Astrocyte (in vitro differentiated cells and primary cell): ENCODE results near the gene MAX.

Source experiments
- EZH2 ChIP-seq: IDR thresholded peaks from 2 replicates; pipeline ENCODE4 v1.6.1; 2012; ENCODE audit warnings: mild to moderate bottlenecking, low read length, inconsistent platforms; ENCODE audit not compliant: insufficient read depth
- TF ChIP-seq, protein P1 (sequence below): IDR thresholded peaks from 2 replicates; pipeline ENCODE4 v1.5.1; 2011; ENCODE audit warnings: low read depth, mild to moderate bottlenecking, inconsistent platforms, low read length, moderate library complexity; ENCODE audit not compliant: insufficient read depth

DNA sequence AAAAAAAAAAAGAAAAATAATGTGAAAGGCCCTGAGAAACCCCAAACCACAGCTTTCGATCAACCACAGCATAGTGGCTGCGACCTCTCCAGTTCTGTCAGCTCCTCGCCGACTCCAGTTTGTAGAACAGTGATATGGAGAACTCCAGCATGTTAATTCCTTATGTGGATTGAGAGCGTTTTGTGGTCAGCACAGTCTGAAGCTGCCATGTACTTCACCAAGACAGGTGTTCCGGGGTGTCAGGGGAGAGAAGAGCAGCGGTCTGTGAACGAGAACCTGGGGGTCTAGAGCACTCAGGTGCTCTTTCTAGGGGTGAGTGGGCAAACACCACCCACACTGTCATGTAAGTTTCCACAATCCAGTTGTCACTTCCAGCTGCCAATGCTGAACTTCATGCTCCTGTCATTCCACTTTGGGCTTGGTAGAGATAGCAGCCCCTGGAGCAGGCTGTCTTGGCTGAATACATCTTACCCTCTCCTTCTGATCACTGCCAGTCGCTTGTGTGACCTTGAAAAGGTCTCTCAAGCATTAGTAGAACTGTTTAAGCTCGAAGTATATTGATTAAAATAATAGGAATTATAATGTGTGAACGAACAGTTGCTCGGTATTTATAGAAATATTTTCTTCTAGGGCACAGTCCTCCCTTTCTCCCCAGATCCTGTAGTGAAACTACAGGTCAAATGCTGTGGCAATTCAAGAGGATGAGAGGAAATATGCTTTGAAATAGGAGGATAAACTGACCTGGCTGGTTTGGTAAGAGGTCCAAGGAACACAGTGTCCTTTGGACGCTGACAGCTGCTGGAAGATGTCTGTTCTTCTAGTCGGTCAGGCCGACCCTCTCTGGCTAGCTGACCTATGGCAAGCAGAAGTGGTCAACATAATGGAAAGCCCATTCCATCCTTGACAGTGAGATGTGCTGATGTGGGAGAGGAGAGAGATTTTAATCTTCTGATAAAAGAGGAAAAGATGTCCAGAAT, 15.7 kb upstream of the MAX start:
- TF ChIP-seq, protein P1, sequence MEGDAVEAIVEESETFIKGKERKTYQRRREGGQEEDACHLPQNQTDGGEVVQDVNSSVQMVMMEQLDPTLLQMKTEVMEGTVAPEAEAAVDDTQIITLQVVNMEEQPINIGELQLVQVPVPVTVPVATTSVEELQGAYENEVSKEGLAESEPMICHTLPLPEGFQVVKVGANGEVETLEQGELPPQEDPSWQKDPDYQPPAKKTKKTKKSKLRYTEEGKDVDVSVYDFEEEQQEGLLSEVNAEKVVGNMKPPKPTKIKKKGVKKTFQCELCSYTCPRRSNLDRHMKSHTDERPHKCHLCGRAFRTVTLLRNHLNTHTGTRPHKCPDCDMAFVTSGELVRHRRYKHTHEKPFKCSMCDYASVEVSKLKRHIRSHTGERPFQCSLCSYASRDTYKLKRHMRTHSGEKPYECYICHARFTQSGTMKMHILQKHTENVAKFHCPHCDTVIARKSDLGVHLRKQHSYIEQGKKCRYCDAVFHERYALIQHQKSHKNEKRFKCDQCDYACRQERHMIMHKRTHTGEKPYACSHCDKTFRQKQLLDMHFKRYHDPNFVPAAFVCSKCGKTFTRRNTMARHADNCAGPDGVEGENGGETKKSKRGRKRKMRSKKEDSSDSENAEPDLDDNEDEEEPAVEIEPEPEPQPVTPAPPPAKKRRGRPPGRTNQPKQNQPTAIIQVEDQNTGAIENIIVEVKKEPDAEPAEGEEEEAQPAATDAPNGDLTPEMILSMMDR, result no peak
- no peak for TF ChIP-seq EZH2
